Calu3 (cell line): ENCODE data around the gene NSD1. TPM values are rescaled to one million over a fixed set of nuclear protein-coding genes. Genes with fewer than 3 reads are reported as not detected.

ENCODE experiments used
- BruUV-seq: library from RNA; stranded (reverse); fragments of 400-500 nt; replicated peaks from 2 replicates; lab custom pipeline; 2021; lab: Mats Ljungman, UMichigan
- CTCF ChIA-PET: fragments of 300-600 bp; sonication (Branson Sonifier 250); formaldehyde crosslinking; loops from one replicate; lab custom pipeline; 2022; ENCODE audit warnings: antibody characterized with exemption; lab: Charles Lee
- DNase-seq: peaks from one replicate; pipeline ENCODE4 v3.0.0; 2022
- H3K27ac Mint-ChIP-seq: one replicate; pipeline ENCODE4 v1.8.0; 2022; ENCODE audit warnings: mixed read lengths; ENCODE audit not compliant: unreplicated experiment
- H3K27me3 Mint-ChIP-seq: one replicate; pipeline ENCODE4 v1.8.0; 2022; ENCODE audit warnings: mixed read lengths; ENCODE audit not compliant: unreplicated experiment
- H3K36me3 Mint-ChIP-seq: one replicate; pipeline ENCODE4 v1.8.0; 2022; ENCODE audit warnings: mild to moderate bottlenecking, moderate library complexity, mixed read lengths; ENCODE audit not compliant: insufficient read depth, unreplicated experiment
- H3K4me1 Mint-ChIP-seq: one replicate; pipeline ENCODE4 v1.8.0; 2022; ENCODE audit warnings: mild to moderate bottlenecking, low read depth, mixed read lengths; ENCODE audit not compliant: unreplicated experiment
- H3K4me3 Mint-ChIP-seq: one replicate; pipeline ENCODE4 v1.8.0; 2022; ENCODE audit warnings: mild to moderate bottlenecking, low read depth, moderate library complexity, mixed read lengths; ENCODE audit not compliant: unreplicated experiment
- H3K9me3 Mint-ChIP-seq: one replicate; pipeline ENCODE4 v1.8.0; 2022; ENCODE audit warnings: low read depth, mixed read lengths; ENCODE audit not compliant: unreplicated experiment
- intact Hi-C: fragments of 100-400 bp; cut with micrococcal nuclease; formaldehyde crosslinking; loops from one replicate; pipeline ENCODE4 v1.10.0; 2022; ENCODE audit not compliant: unreplicated experiment
- total RNA-seq: library from RNA; stranded (reverse); gene quantifications from 2 replicates; pipeline ENCODE4 v1.2.3, GENCODE V29; 2022
- TF ChIP-seq, protein P1 (sequence below): fragments of 200-600 bp; IDR thresholded peaks from one replicate; pipeline ENCODE4 v1.8.0; 2022; ENCODE audit warnings: antibody characterized with exemption; ENCODE audit not compliant: unreplicated experiment

The NSD1 gene
- total RNA-seq, 1 experiment from 2014 or later: 61.4 TPM

DNA sequence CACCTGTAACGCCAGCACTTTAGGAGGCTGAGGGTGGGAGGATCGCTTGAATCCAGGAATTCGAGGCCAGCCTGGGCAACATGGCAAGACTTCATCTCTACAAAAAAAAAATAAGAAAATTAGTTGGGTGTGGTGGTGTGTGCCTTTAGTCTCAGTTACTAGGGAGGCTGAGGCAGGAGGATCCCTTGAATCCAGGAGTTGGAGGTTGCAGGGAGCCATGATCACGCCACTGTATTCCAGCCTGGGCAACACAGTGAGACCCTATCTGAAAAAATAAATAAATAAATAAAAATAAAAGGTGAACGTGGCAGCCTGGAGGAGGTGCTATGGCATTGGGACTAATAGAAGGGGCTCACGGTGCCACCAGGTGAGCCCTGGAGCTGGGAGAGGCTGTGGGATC lies 39.8 kb upstream of the NSD1 start:
- Mint-ChIP-seq H3K27me3 (no peaks in the 10 kb centered on the region), H3K9me3 (no peaks in the 10 kb centered on the region), H3K4me1 (peaks cover 29% of the 10 kb centered on the region), H3K27ac (no peak overlapping the region), H3K36me3 (peaks cover 68% of the 10 kb centered on the region), H3K4me3 (no peak overlapping the region)
- no TSS peak for BruUV-seq
- CTCF ChIA-PET: no interaction called here
- no peak for DNase-seq
- TF ChIP-seq, protein P1, sequence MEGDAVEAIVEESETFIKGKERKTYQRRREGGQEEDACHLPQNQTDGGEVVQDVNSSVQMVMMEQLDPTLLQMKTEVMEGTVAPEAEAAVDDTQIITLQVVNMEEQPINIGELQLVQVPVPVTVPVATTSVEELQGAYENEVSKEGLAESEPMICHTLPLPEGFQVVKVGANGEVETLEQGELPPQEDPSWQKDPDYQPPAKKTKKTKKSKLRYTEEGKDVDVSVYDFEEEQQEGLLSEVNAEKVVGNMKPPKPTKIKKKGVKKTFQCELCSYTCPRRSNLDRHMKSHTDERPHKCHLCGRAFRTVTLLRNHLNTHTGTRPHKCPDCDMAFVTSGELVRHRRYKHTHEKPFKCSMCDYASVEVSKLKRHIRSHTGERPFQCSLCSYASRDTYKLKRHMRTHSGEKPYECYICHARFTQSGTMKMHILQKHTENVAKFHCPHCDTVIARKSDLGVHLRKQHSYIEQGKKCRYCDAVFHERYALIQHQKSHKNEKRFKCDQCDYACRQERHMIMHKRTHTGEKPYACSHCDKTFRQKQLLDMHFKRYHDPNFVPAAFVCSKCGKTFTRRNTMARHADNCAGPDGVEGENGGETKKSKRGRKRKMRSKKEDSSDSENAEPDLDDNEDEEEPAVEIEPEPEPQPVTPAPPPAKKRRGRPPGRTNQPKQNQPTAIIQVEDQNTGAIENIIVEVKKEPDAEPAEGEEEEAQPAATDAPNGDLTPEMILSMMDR: no peak
- intact Hi-C loops: no loop called here

DNA sequence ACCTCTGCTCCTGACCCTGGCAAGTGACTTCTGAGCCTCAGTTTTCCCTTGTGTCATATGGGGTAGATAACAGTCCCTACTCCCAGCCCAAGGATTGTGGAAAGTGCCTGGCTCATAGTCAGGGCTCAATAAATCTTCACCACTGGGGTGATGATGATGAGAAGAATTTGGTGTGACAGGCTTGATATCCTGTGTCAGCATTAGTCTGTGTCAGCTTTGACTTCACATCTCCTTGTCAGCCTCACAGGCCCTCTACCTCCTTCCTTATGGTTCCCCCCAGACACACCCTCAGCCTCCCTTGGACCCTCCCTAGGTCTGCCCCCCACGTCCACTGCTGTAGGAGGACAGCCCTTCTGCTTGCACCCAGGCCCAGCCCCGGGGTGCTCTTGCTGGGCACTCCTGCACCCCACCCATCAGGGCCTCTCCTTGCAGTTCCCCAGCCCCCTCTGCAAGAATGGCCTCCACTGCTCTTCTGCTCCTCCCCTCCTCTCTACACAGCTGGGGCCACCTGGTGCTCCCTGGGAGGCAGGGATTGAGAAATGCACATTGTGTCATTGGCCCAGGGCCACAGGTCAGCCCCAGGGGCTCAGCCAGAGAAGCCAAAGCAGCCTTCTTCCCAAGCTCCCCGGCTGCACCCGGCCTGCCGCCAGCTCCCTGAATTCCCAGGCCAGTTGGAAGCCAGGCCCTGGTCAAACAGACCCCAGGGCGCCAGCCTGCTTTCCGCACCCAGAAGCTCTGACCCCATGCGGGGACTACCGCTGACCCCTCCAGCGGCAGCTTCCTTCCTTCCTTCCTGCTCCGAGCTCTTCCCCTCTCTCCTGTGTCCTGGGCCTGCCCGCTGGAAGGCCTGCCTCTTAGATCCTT lies 39.1 kb upstream of the NSD1 start:
- Mint-ChIP-seq H3K36me3 (peaks cover 69% of the 10 kb centered on the region), H3K9me3 (no peaks in the 10 kb centered on the region), H3K4me3 (no peak overlapping the region), H3K27me3 (no peaks in the 10 kb centered on the region), H3K27ac (no peak overlapping the region), H3K4me1 (peaks cover 24% of the 10 kb centered on the region)
- CTCF ChIA-PET: no interaction called here
- no peak for DNase-seq
- intact Hi-C loops: no loop called here
- TF ChIP-seq, protein P1: no peak
- no TSS peak for BruUV-seq

DNA sequence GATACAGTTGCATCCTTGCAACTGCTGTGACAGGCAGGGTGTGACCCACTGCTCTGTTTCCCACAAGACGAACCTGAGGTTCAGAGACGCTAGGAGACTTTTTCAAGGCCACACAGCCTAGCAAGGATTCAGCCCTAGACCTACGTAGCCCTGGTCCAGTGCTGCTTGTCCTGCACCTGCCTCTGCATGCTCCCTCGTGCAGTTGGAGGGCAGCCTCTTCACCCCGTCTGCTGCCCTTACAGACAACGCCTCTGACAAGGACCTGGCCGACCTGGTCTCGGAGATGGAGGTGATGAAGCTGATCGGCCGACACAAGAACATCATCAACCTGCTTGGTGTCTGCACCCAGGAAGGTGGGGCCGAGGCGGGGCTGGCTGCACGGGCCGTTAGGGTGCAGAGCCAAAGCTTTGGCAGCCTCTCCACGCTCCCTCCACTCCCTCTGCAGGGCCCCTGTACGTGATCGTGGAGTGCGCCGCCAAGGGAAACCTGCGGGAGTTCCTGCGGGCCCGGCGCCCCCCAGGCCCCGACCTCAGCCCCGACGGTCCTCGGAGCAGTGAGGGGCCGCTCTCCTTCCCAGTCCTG lies 38.4 kb upstream of the NSD1 start:
- no TSS peak for BruUV-seq
- intact Hi-C loops: no loop called here
- Mint-ChIP-seq H3K36me3 (peaks cover 72% of the 10 kb centered on the region), H3K27ac (no peak overlapping the region), H3K4me1 (peaks cover 24% of the 10 kb centered on the region), H3K27me3 (no peaks in the 10 kb centered on the region), H3K4me3 (no peak overlapping the region), H3K9me3 (no peaks in the 10 kb centered on the region)
- CTCF ChIA-PET: no interaction called here
- no peak for DNase-seq
- TF ChIP-seq, protein P1: no peak

DNA sequence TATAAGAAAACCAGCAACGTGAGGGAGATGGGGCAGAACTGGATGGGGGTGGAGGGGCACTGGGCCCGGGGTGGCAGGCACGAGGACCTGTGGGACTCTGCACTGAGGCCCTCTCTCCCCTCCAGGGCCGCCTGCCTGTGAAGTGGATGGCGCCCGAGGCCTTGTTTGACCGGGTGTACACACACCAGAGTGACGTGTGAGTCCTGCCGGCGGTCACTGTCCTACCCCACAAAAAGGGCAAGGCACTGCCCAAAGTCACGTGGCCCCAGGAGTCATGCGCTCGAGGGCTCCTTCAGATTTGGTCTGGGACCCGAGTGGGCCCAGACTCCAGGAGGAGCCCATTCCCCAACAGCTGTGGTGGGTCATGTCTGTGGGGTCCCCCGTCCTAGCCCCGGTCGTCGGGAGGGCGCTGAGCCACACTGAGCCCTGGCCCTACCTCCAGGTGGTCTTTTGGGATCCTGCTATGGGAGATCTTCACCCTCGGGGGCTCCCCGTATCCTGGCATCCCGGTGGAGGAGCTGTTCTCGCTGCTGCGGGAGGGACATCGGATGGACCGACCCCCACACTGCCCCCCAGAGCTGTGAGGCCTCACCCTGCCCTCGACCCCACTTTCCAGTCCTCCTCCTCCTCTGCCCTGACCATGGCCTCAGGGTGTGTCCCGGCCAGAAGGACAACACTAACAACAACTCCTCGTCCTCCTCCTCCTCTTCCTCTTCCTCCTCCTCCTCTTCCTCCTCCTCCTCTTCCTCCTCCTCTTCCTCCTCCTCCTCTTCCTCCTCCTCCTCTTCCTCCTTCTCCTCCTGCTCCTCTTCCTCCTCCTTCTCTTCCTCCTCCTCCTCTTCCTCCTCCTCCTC lies 37.2 kb upstream of the NSD1 start:
- BruUV-seq: no TSS peak
- CTCF ChIA-PET: interaction anchor here (0.6 kb wide), 1 partner anchor 668 kb away, joined by 4 read pairs; no protein-coding TSS in a partner anchor

More for the DNA sequence above, 37.2 kb upstream of the NSD1 start:
- peaks cover 80% of the 10 kb centered on the region for H3K36me3 Mint-ChIP-seq
- H3K4me3 Mint-ChIP-seq: no peak overlapping the region
- H3K9me3 Mint-ChIP-seq: no peaks in the 10 kb centered on the region
- DNase-seq: no peak
- H3K27me3 Mint-ChIP-seq: no peaks in the 10 kb centered on the region
- no peak overlapping the region for H3K27ac Mint-ChIP-seq
- H3K4me1 Mint-ChIP-seq: peaks cover 24% of the 10 kb centered on the region
- intact Hi-C loops: no loop called here
- TF ChIP-seq, protein P1: no peak
